WTC11 (cell line): Measurements from ENCODE around the gene VKORC1. TPM values are rescaled to one million over a fixed set of nuclear protein-coding genes. Genes with fewer than 3 reads are reported as not detected.

ENCODE experiments used
- ATAC-seq: fragments of 200-7000 bp; cut with Tn5 transposase; 2 replicates; pipeline ENCODE4 v1.10.0; 2021; ENCODE audit warnings: mild to moderate bottlenecking, moderate library complexity
- CTCF ChIA-PET: fragments of 300-600 bp; sonication (Branson Sonifier 250); formaldehyde crosslinking; loops from one replicate; lab custom pipeline; 2021; ENCODE audit warnings: antibody characterized with exemption; lab: Charles Lee
- POLR2A ChIA-PET: fragments of 350-600 bp; sonication (Branson Sonifier 250); formaldehyde crosslinking; loops from one replicate; lab custom pipeline; 2021; ENCODE audit warnings: antibody characterized with exemption; lab: Charles Lee
- DNase-seq: peaks from one replicate; pipeline ENCODE4 v3.0.0; 2021; ENCODE audit warnings: low spot score
- H3K27ac Mint-ChIP-seq: 2 replicates; pipeline ENCODE4 v1.8.0; 2021; ENCODE audit warnings: mixed read lengths
- H3K27me3 Mint-ChIP-seq: 2 replicates; pipeline ENCODE4 v1.8.0; 2021; ENCODE audit warnings: low read depth, mild to moderate bottlenecking, moderate library complexity, mixed read lengths
- H3K36me3 Mint-ChIP-seq: 2 replicates; pipeline ENCODE4 v1.8.0; 2021; ENCODE audit warnings: mixed read lengths
- H3K4me1 Mint-ChIP-seq: 2 replicates; pipeline ENCODE4 v1.8.0; 2022; ENCODE audit warnings: mixed read lengths
- H3K4me3 Mint-ChIP-seq: 2 replicates; pipeline ENCODE4 v1.8.0; 2021; ENCODE audit warnings: mild to moderate bottlenecking, moderate library complexity, mixed read lengths
- H3K9me3 Mint-ChIP-seq: 2 replicates; pipeline ENCODE4 v1.8.0; 2021; ENCODE audit warnings: mixed read lengths
- ATF1 ChIP-seq: sonication (generic); formaldehyde crosslinking; IDR thresholded peaks from 2 replicates; pipeline ENCODE4 v1.8.1; 2023; ENCODE audit warnings: mild to moderate bottlenecking, moderate library complexity, missing genetic modification reagents
- ELF4 ChIP-seq: sonication (generic); formaldehyde crosslinking; IDR thresholded peaks from 2 replicates; pipeline ENCODE4 v1.8.1; 2022; ENCODE audit warnings: low read depth, mild to moderate bottlenecking, moderate library complexity, missing genetic modification reagents
- GTF2I ChIP-seq: fragments of 250-450 bp; sonication (Bioruptor Pico); conservative IDR thresholded peaks from 2 replicates; pipeline ENCODE4 v1.4.0; 2021; ENCODE audit warnings: mild to moderate bottlenecking
- HMGA2 ChIP-seq: fragments of 250-450 bp; sonication (Bioruptor Pico); IDR thresholded peaks from 2 replicates; pipeline ENCODE4 v1.4.0; 2021; ENCODE audit warnings: mild to moderate bottlenecking, moderate library complexity
- NR1H2 ChIP-seq: sonication (generic); formaldehyde crosslinking; IDR thresholded peaks from 2 replicates; pipeline ENCODE4 v1.9.0; 2021; ENCODE audit warnings: mild to moderate bottlenecking, moderate library complexity, missing genetic modification reagents
- NR2C2 ChIP-seq: sonication (generic); formaldehyde crosslinking; IDR thresholded peaks from 2 replicates; pipeline ENCODE4 v1.8.0; 2022; ENCODE audit warnings: mild to moderate bottlenecking, missing genetic modification reagents
- RELA ChIP-seq: sonication (generic); formaldehyde crosslinking; IDR thresholded peaks from 2 replicates; pipeline ENCODE4 v1.8.1; 2022; ENCODE audit warnings: missing genetic modification reagents, mild to moderate bottlenecking, borderline replicate concordance
- SMAD3 ChIP-seq: sonication (generic); formaldehyde crosslinking; IDR thresholded peaks from 2 replicates; pipeline ENCODE4 v1.8.0; 2022; ENCODE audit warnings: missing genetic modification reagents, mild to moderate bottlenecking, borderline replicate concordance
- TEAD1 ChIP-seq: sonication (generic); formaldehyde crosslinking; IDR thresholded peaks from 2 replicates; pipeline ENCODE4 v1.8.0; 2022; ENCODE audit warnings: mild to moderate bottlenecking, missing genetic modification reagents
- ZBTB21 ChIP-seq: sonication (generic); formaldehyde crosslinking; IDR thresholded peaks from 2 replicates; pipeline ENCODE4 v1.8.1; 2023; ENCODE audit warnings: mild to moderate bottlenecking, missing genetic modification reagents, borderline replicate concordance
- ZNF263 ChIP-seq: sonication (generic); formaldehyde crosslinking; IDR thresholded peaks from 2 replicates; pipeline ENCODE4 v1.8.1; 2022; ENCODE audit warnings: low read depth, mild to moderate bottlenecking, moderate library complexity, missing genetic modification reagents
- total RNA-seq: library from RNA; stranded (reverse); gene quantifications from 3 replicates; pipeline ENCODE4 v1.2.3, GENCODE V29; 2021
- TF ChIP-seq, protein P1 (sequence below): fragments of 250-450 bp; sonication (Bioruptor Pico); IDR thresholded peaks from 2 replicates; pipeline ENCODE4 v2.1.2; 2022; ENCODE audit warnings: mild to moderate bottlenecking, moderate library complexity
- TF ChIP-seq, protein P2 (sequence below): sonication (generic); formaldehyde crosslinking; IDR thresholded peaks from 2 replicates; pipeline ENCODE4 v1.8.1; 2023; ENCODE audit warnings: mild to moderate bottlenecking, missing genetic modification reagents, borderline replicate concordance
- TF ChIP-seq, protein P3 (sequence below): sonication (generic); formaldehyde crosslinking; IDR thresholded peaks from 2 replicates; pipeline ENCODE4 v1.8.1; 2022; ENCODE audit warnings: low read depth, missing genetic modification reagents, borderline replicate concordance
- TF ChIP-seq, protein P4 (sequence below): sonication (generic); formaldehyde crosslinking; IDR thresholded peaks from 2 replicates; pipeline ENCODE4 v1.8.1; 2022; ENCODE audit warnings: low read depth, mild to moderate bottlenecking, moderate library complexity, missing genetic modification reagents, borderline replicate concordance
- TF ChIP-seq, protein P5 (sequence below): sonication (generic); formaldehyde crosslinking; IDR thresholded peaks from 2 replicates; pipeline ENCODE4 v1.8.1; 2023; ENCODE audit warnings: mild to moderate bottlenecking, missing genetic modification reagents, moderate library complexity
- TF ChIP-seq, protein P6 (sequence below): sonication (generic); formaldehyde crosslinking; conservative IDR thresholded peaks from 2 replicates; pipeline ENCODE4 v1.8.1; 2023; ENCODE audit warnings: mild to moderate bottlenecking, low read depth, missing genetic modification reagents, moderate library complexity
- TF ChIP-seq, protein P7 (sequence below): sonication (generic); formaldehyde crosslinking; IDR thresholded peaks from 2 replicates; pipeline ENCODE4 v1.8.0; 2022; ENCODE audit warnings: missing genetic modification reagents
- TF ChIP-seq, protein P8 (sequence below): fragments of 250-450 bp; sonication (Bioruptor Pico); IDR thresholded peaks from 2 replicates; pipeline ENCODE4 v1.9.0; 2021; ENCODE audit warnings: moderate library complexity, mild to moderate bottlenecking, inconsistent platforms, borderline replicate concordance
- TF ChIP-seq, protein P9 (sequence below): sonication (generic); formaldehyde crosslinking; IDR thresholded peaks from 2 replicates; pipeline ENCODE4 v1.8.1; 2022; ENCODE audit warnings: mild to moderate bottlenecking, moderate library complexity, missing genetic modification reagents

VKORC1 gene
- total RNA-seq, 1 experiment from 2014 or later = 85.7 TPM

DNA sequence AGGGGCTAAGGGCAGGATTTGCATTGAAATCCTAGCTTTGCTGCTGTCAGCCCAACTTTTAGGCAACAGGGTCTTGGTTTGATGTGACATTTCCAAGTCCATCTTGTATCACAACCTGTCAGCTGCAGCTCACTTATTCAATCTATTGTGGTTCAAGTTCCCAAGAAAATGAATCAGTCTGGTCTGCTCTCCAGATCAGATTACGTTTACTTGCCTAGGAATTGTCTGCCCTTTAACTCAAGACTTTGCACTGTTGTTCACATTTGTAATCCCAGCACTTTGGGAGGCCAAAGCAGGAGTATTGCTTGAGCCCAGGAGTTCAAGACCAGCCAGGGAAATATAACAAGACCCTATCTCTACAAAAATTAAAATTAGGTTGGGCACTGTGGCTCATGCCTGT, 51.2 kb downstream of the VKORC1 start:
- H3K9me3 Mint-ChIP-seq = no peaks in the 10 kb centered on the region
- CTCF ChIA-PET = interaction anchor here (1.3 to 3.0 kb wide), 5 partner anchors 18 to 99 kb away, joined by 6 to 83 read pairs (median 11); partner anchors contain the start of genes HSD3B7, ZNF646 and ZNF668
- TF ChIP-seq HMGA2 (CRISPR knock-in tag) (no peak), SMAD3 (CRISPR knock-in tag) (no peak), TEAD1 (CRISPR knock-in tag) (no peak), GTF2I (CRISPR knock-in tag) (no peak), NR1H2 (CRISPR knock-in tag) (no peak), ZBTB21 (CRISPR knock-in tag) (no peak), ELF4 (CRISPR knock-in tag) (no peak), RELA (CRISPR knock-in tag) (no peak), ATF1 (CRISPR knock-in tag) (no peak), NR2C2 (CRISPR knock-in tag) (no peak), ZNF263 (no peak)
- TF ChIP-seq, protein P1, sequence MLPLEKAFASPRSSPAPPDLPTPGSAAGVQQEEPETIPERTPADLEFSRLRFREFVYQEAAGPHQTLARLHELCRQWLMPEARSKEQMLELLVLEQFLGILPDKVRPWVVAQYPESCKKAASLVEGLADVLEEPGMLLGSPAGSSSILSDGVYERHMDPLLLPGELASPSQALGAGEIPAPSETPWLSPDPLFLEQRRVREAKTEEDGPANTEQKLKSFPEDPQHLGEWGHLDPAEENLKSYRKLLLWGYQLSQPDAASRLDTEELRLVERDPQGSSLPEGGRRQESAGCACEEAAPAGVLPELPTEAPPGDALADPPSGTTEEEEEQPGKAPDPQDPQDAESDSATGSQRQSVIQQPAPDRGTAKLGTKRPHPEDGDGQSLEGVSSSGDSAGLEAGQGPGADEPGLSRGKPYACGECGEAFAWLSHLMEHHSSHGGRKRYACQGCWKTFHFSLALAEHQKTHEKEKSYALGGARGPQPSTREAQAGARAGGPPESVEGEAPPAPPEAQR (CRISPR knock-in tag) = no peak
- TF ChIP-seq, protein P2, sequence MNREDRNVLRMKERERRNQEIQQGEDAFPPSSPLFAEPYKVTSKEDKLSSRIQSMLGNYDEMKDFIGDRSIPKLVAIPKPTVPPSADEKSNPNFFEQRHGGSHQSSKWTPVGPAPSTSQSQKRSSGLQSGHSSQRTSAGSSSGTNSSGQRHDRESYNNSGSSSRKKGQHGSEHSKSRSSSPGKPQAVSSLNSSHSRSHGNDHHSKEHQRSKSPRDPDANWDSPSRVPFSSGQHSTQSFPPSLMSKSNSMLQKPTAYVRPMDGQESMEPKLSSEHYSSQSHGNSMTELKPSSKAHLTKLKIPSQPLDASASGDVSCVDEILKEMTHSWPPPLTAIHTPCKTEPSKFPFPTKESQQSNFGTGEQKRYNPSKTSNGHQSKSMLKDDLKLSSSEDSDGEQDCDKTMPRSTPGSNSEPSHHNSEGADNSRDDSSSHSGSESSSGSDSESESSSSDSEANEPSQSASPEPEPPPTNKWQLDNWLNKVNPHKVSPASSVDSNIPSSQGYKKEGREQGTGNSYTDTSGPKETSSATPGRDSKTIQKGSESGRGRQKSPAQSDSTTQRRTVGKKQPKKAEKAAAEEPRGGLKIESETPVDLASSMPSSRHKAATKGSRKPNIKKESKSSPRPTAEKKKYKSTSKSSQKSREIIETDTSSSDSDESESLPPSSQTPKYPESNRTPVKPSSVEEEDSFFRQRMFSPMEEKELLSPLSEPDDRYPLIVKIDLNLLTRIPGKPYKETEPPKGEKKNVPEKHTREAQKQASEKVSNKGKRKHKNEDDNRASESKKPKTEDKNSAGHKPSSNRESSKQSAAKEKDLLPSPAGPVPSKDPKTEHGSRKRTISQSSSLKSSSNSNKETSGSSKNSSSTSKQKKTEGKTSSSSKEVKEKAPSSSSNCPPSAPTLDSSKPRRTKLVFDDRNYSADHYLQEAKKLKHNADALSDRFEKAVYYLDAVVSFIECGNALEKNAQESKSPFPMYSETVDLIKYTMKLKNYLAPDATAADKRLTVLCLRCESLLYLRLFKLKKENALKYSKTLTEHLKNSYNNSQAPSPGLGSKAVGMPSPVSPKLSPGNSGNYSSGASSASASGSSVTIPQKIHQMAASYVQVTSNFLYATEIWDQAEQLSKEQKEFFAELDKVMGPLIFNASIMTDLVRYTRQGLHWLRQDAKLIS (CRISPR knock-in tag) = no peak
- TF ChIP-seq, protein P3, sequence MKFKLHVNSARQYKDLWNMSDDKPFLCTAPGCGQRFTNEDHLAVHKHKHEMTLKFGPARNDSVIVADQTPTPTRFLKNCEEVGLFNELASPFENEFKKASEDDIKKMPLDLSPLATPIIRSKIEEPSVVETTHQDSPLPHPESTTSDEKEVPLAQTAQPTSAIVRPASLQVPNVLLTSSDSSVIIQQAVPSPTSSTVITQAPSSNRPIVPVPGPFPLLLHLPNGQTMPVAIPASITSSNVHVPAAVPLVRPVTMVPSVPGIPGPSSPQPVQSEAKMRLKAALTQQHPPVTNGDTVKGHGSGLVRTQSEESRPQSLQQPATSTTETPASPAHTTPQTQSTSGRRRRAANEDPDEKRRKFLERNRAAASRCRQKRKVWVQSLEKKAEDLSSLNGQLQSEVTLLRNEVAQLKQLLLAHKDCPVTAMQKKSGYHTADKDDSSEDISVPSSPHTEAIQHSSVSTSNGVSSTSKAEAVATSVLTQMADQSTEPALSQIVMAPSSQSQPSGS (CRISPR knock-in tag) = no peak
- TF ChIP-seq, protein P4, sequence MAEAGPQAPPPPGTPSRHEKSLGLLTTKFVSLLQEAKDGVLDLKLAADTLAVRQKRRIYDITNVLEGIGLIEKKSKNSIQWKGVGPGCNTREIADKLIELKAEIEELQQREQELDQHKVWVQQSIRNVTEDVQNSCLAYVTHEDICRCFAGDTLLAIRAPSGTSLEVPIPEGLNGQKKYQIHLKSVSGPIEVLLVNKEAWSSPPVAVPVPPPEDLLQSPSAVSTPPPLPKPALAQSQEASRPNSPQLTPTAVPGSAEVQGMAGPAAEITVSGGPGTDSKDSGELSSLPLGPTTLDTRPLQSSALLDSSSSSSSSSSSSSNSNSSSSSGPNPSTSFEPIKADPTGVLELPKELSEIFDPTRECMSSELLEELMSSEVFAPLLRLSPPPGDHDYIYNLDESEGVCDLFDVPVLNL (CRISPR knock-in tag) = no peak
- TF ChIP-seq, protein P5, sequence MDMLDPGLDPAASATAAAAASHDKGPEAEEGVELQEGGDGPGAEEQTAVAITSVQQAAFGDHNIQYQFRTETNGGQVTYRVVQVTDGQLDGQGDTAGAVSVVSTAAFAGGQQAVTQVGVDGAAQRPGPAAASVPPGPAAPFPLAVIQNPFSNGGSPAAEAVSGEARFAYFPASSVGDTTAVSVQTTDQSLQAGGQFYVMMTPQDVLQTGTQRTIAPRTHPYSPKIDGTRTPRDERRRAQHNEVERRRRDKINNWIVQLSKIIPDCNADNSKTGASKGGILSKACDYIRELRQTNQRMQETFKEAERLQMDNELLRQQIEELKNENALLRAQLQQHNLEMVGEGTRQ = no peak
- TF ChIP-seq, protein P6, sequence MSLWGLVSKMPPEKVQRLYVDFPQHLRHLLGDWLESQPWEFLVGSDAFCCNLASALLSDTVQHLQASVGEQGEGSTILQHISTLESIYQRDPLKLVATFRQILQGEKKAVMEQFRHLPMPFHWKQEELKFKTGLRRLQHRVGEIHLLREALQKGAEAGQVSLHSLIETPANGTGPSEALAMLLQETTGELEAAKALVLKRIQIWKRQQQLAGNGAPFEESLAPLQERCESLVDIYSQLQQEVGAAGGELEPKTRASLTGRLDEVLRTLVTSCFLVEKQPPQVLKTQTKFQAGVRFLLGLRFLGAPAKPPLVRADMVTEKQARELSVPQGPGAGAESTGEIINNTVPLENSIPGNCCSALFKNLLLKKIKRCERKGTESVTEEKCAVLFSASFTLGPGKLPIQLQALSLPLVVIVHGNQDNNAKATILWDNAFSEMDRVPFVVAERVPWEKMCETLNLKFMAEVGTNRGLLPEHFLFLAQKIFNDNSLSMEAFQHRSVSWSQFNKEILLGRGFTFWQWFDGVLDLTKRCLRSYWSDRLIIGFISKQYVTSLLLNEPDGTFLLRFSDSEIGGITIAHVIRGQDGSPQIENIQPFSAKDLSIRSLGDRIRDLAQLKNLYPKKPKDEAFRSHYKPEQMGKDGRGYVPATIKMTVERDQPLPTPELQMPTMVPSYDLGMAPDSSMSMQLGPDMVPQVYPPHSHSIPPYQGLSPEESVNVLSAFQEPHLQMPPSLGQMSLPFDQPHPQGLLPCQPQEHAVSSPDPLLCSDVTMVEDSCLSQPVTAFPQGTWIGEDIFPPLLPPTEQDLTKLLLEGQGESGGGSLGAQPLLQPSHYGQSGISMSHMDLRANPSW = no peak
- TF ChIP-seq, protein P7, sequence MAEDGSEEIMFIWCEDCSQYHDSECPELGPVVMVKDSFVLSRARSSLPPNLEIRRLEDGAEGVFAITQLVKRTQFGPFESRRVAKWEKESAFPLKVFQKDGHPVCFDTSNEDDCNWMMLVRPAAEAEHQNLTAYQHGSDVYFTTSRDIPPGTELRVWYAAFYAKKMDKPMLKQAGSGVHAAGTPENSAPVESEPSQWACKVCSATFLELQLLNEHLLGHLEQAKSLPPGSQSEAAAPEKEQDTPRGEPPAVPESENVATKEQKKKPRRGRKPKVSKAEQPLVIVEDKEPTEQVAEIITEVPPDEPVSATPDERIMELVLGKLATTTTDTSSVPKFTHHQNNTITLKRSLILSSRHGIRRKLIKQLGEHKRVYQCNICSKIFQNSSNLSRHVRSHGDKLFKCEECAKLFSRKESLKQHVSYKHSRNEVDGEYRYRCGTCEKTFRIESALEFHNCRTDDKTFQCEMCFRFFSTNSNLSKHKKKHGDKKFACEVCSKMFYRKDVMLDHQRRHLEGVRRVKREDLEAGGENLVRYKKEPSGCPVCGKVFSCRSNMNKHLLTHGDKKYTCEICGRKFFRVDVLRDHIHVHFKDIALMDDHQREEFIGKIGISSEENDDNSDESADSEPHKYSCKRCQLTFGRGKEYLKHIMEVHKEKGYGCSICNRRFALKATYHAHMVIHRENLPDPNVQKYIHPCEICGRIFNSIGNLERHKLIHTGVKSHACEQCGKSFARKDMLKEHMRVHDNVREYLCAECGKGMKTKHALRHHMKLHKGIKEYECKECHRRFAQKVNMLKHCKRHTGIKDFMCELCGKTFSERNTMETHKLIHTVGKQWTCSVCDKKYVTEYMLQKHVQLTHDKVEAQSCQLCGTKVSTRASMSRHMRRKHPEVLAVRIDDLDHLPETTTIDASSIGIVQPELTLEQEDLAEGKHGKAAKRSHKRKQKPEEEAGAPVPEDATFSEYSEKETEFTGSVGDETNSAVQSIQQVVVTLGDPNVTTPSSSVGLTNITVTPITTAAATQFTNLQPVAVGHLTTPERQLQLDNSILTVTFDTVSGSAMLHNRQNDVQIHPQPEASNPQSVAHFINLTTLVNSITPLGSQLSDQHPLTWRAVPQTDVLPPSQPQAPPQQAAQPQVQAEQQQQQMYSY = no peak
- TF ChIP-seq, protein P8, sequence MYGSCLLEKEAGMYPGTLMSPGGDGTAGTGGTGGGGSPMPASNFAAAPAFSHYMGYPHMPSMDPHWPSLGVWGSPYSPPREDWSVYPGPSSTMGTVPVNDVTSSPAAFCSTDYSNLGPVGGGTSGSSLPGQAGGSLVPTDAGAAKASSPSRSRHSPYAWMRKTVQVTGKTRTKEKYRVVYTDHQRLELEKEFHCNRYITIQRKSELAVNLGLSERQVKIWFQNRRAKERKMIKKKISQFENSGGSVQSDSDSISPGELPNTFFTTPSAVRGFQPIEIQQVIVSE = no peak
- TF ChIP-seq, protein P9, sequence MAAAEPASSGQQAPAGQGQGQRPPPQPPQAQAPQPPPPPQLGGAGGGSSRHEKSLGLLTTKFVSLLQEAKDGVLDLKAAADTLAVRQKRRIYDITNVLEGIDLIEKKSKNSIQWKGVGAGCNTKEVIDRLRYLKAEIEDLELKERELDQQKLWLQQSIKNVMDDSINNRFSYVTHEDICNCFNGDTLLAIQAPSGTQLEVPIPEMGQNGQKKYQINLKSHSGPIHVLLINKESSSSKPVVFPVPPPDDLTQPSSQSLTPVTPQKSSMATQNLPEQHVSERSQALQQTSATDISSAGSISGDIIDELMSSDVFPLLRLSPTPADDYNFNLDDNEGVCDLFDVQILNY (CRISPR knock-in tag) = no peak
- no peak overlapping the region for H3K27ac Mint-ChIP-seq
- peaks cover 5% of the 10 kb centered on the region; the same call in 1 of the 2 replicates for H3K27me3 Mint-ChIP-seq
- H3K4me1 Mint-ChIP-seq = peaks cover 5% of the 10 kb centered on the region; the same call in 1 of the 2 replicates
- POLR2A ChIA-PET = interaction anchor here (0.5 kb wide), 1 partner anchor 402 kb away, joined by 3 read pairs; no protein-coding TSS in a partner anchor
- DNase-seq = no peak
- no peak overlapping the region for H3K4me3 Mint-ChIP-seq
- ATAC-seq = no peak
- no peaks in the 10 kb centered on the region for H3K36me3 Mint-ChIP-seq
